ENCODE results near the gene IFRD1. TPM values are rescaled to one million over a fixed set of nuclear protein-coding genes. Genes with fewer than 3 reads are reported as not detected.
A peak's percentile ranks its signal among the peaks of the same experiment; 100 is the strongest.

Gene IFRD1
- total and polyA plus RNA-seq, 8 donors, result 44.7 to 141 (median 72.6) TPM

DNA sequence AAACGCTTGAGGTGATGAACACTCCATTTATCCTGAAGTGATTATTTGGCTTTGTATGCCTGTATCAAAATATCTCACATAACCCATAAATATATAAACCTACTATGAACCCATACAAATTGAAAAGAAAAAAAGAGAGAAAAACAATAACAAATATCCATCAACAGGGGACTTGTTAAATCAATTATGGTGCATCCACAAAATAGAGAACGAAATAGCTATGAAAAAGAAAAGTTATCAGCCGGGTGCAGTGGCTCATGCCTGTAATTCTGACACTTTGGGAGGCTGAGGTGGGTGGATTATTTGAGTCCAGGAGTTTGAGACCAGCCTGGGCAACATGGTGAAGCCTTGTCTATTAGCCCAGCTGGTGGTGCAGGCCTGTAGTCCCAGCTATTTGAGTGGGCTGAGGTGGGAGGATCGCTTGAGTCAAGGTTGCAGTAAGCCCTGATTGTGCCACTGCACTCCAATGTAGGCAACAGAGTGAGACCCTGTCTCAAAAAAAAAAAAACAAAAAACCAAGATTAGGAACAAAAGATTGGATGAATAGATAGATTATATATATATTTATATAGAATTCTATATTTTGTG, 30.6 kb upstream of the IFRD1 start:
- no peak overlapping the region for H3K4me3 ChIP-seq
- TF ChIP-seq, protein P1, sequence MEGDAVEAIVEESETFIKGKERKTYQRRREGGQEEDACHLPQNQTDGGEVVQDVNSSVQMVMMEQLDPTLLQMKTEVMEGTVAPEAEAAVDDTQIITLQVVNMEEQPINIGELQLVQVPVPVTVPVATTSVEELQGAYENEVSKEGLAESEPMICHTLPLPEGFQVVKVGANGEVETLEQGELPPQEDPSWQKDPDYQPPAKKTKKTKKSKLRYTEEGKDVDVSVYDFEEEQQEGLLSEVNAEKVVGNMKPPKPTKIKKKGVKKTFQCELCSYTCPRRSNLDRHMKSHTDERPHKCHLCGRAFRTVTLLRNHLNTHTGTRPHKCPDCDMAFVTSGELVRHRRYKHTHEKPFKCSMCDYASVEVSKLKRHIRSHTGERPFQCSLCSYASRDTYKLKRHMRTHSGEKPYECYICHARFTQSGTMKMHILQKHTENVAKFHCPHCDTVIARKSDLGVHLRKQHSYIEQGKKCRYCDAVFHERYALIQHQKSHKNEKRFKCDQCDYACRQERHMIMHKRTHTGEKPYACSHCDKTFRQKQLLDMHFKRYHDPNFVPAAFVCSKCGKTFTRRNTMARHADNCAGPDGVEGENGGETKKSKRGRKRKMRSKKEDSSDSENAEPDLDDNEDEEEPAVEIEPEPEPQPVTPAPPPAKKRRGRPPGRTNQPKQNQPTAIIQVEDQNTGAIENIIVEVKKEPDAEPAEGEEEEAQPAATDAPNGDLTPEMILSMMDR (IDR thresholded peaks at IDR 0.05), result no peak
- no peaks in the 10 kb centered on the region for H3K27me3 ChIP-seq
- FAIRE-seq (no peak), ATAC-seq (no peak), DNase-seq (no peak)
- H3K27ac ChIP-seq, result no peak overlapping the region
- H3K36me3 ChIP-seq, result no peaks in the 10 kb centered on the region
- H3K4me1 ChIP-seq, result peaks cover 7 to 20% (median 15%) of the 10 kb centered on the region in 3 donors
- intact Hi-C loops (cut with DNase I), result loop anchor here in 1 of 3 donors (10.0 kb wide), 1 partner anchor 75 kb away; no protein-coding TSS in a partner anchor
- H3K9me3 ChIP-seq, result no peaks in the 10 kb centered on the region
- WGBS, 2 donors, result 95% methylated on average over 4 of the region's 4 CpGs

DNA sequence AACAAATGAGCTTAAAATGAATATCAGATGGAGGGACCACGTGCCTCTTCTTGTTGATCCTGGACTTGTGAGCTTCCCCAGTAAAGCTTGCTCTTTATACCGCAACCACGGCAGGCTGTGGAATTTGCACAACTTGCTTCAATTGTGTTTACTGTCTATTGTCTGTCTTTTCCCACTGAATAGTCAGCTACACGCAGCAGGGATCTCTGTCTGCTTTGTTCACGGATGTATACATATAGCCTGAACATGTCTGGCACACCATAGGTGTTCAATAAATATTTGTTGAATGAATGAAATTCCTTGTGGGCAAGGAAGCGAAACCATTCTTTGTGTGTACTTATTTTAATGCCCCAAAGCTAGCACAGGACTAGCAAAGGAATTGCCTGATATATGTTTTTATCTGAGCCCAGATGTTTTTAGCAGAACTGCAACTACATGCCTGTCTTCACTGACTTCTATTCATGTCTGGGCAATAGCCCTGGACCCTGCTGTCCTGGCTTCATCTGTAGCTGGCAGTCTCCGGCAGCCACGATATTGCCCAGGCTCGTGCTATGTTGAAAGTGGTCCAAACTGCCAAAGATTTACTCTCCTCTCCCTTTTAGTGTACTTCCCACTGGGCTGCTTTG, 29.9 kb upstream of the IFRD1 start:
- H3K4me3 ChIP-seq, result no peak overlapping the region
- no peak for FAIRE-seq
- H3K4me1 ChIP-seq, result peaks cover 7 to 20% (median 15%) of the 10 kb centered on the region in 3 donors
- H3K36me3 ChIP-seq, result no peaks in the 10 kb centered on the region
- TF ChIP-seq, protein P1 (IDR thresholded peaks at IDR 0.05), result no peak
- intact Hi-C loops (cut with DNase I), result no loop called here
- H3K9me3 ChIP-seq, result no peaks in the 10 kb centered on the region
- 80 to 85% methylated on average over 9 of the region's 9 CpGs for WGBS, 2 donors
- H3K27me3 ChIP-seq, result no peaks in the 10 kb centered on the region
- ATAC-seq, result no peak
- no peak for DNase-seq
- H3K27ac ChIP-seq, result no peak overlapping the region

DNA sequence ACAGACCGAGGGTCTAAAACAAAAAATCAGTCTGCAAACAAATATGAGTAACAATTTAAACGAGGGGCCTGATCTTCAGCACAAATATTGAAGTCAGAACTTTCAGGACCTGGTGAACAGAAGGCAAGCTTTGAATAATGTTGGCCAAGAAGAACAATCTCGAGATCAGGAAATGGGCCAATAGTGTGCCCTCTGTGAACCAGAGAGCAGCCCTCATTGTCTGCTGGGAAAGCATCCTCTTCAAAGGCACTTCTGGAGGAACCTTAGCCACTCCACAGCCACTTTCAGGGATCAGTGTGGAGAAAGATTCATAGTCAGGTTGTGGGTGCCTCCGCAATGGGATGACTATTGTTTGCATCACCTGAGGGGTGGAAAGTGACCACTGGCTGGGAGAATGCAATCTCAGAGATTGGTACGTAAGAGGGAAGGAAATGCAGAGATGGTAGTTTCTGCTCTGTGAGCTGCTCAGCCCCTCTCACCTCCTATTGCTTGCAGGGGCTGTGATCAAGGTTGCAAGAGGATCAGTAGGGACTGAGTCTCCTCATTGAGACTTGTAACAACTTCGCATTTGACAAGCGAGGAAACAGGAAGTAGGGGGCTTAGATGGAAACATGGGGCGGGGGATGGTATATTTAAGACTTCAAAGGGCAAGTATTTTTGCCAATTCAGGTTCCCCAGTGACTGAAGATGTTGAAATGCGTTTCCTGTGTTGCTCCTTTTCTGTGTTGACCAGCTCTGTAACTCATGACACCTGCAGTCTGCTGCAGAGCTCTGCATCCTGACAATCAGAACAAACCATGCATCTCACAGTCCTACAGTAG, 28.4 kb upstream of the IFRD1 start:
- FAIRE-seq (no peak), DNase-seq (no peak), ATAC-seq (peak in 3 of 4 donors; percentile 28 to 38 (median 35))
- Histone ChIP-seq H3K27me3 (no peaks in the 10 kb centered on the region), H3K4me1 (peaks cover 7 to 20% (median 15%) of the 10 kb centered on the region in 3 donors), H3K36me3 (no peaks in the 10 kb centered on the region), H3K4me3 (no peak overlapping the region), H3K27ac (peak overlapping the region; percentile 43 to 76 (median 60)), H3K9me3 (no peaks in the 10 kb centered on the region)
- WGBS, 2 donors, result 76 to 78% methylated on average over 9 of the region's 9 CpGs
- intact Hi-C loops (cut with DNase I), result no loop called here
- TF ChIP-seq, protein P1 (IDR thresholded peaks at IDR 0.05), result no peak

DNA sequence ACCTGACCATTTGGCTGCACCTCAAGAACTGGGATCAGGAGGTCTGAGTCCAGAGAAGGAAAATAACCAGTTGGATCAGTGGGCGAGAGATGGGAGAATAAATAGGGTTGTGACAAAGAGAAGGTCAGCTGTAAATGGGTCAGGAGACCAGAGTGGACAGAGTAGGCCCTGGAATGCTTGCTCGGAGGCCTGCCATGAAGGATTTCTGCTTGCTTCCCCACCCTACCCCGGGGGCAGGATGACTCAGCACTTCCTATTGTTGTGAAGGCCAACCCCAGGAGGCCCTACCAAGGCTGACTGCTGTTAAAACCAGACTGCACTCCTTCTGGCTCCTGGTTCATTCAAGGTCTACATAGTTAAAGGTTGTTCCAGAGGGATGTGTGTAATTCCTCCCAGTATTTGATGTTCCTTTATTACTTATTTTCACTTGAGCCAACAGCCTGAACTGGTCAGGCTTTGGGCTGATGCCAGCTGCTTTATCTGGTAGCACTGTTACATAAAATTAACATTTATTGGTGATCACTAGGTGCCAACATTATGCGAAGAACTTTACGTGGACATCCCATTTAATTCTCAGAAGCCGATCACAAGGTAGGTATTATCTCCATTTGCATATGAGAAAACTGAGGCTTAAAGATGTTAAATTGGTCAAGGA, 27.3 kb upstream of the IFRD1 start:
- intact Hi-C loops (cut with DNase I), result no loop called here
- DNase-seq (peak; percentile 62 to 92 (median 82)), FAIRE-seq (no peak), ATAC-seq (peak; percentile 94 to 97 (median 97))
- H3K4me1 ChIP-seq, result peaks cover 7 to 20% (median 15%) of the 10 kb centered on the region in 3 donors
- 18 to 22% methylated on average over 6 of the region's 6 CpGs for WGBS, 2 donors
- H3K4me3 ChIP-seq, result no peak overlapping the region
- TF ChIP-seq, protein P1 (IDR thresholded peaks at IDR 0.05), result no peak
- H3K27me3 ChIP-seq, result no peaks in the 10 kb centered on the region
- H3K36me3 ChIP-seq, result no peaks in the 10 kb centered on the region
- no peaks in the 10 kb centered on the region for H3K9me3 ChIP-seq
- H3K27ac ChIP-seq, result peak overlapping the region; percentile 43 to 76 (median 60)
